Prostate gland (tissue), 2 donors: ENCODE measurements around the gene ATP8B3.

Source experiments
- CTCF ChIP-seq, 4 experiments: fragments of 200-600 bp in 2 of 4; fragments of 450-650 bp in 2 of 4; sonication (generic) in 2 of 4; IDR thresholded peaks; 1 replicate in 3 of 4; 2 replicates in 1 of 4; pipeline ENCODE4 v1.5.1; 2016 to 2019; ENCODE audit warnings: antibody characterized with exemption in 4 of 4, mild to moderate bottlenecking in 2 of 4, moderate library complexity in 2 of 4
- POLR2A ChIP-seq: fragments of 450-650 bp; IDR thresholded peaks from one replicate; pipeline ENCODE4 v1.6.1; 2016; ENCODE audit warnings: antibody characterized with exemption, mild to moderate bottlenecking
- POLR2AphosphoS5 ChIP-seq: sonication (generic); formaldehyde crosslinking; IDR thresholded peaks from one replicate; pipeline ENCODE4 v1.6.1; 2017; ENCODE audit warnings: antibody characterized with exemption

GRCh38 chr19:1845642-1846041 is 33.6 kb upstream of the ATP8B3 start:
- TF ChIP-seq CTCF (IDR thresholded peaks at IDR 0.05): no peak
- TF ChIP-seq POLR2AphosphoS5: no peak
- no peak for TF ChIP-seq POLR2A
